Right lobe of liver (tissue), 4 donors: Measurements from ENCODE around the gene PFN1.

Experiments used
- POLR2A ChIP-seq: fragments of 450-650 bp; IDR thresholded peaks from one replicate; pipeline ENCODE4 v1.6.1; 2017; ENCODE audit warnings: antibody characterized with exemption, mild to moderate bottlenecking
- TF ChIP-seq, protein P1 (sequence below), 4 donors: fragments of 200-600 bp in 3 of 4; fragments of 450-650 bp in 1 of 4; IDR thresholded peaks; one replicate each; pipeline versions ENCODE4 v1.5.1 to v1.8.0; 2016 to 2022; ENCODE audit warnings: antibody characterized with exemption in 4 of 4, mild to moderate bottlenecking in 2 of 4
- donor health status: DM: no; HTN: no; CAD: no.
- donor health status: DM: no; HTN: no; CAD: no.
- donor health status: DM: no; HTN: yes; CAD: no.

- TF ChIP-seq, protein P1, sequence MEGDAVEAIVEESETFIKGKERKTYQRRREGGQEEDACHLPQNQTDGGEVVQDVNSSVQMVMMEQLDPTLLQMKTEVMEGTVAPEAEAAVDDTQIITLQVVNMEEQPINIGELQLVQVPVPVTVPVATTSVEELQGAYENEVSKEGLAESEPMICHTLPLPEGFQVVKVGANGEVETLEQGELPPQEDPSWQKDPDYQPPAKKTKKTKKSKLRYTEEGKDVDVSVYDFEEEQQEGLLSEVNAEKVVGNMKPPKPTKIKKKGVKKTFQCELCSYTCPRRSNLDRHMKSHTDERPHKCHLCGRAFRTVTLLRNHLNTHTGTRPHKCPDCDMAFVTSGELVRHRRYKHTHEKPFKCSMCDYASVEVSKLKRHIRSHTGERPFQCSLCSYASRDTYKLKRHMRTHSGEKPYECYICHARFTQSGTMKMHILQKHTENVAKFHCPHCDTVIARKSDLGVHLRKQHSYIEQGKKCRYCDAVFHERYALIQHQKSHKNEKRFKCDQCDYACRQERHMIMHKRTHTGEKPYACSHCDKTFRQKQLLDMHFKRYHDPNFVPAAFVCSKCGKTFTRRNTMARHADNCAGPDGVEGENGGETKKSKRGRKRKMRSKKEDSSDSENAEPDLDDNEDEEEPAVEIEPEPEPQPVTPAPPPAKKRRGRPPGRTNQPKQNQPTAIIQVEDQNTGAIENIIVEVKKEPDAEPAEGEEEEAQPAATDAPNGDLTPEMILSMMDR (IDR thresholded peaks at IDR 0.05) = no peak
- no peak for TF ChIP-seq POLR2A
Measured at GRCh38 chr17:4895657-4896331, 52.5 kb downstream of the PFN1 start.
